DOHH2 (cell line): ENCODE data around the gene S1PR1.

Source experiments
- H3F3A ChIP-seq: fragments of 200-600 bp; sonication (generic), shearing (Covaris generic); 2 replicates; pipeline ENCODE4 v1.6.0; 2016; ENCODE audit warnings: antibody characterized with exemption, mild to moderate bottlenecking; ENCODE audit not compliant: control insufficient read depth, insufficient read depth
- H3K27ac ChIP-seq: fragments of 200-600 bp; sonication (generic); 2 replicates; pipeline ENCODE4 v1.5.1; 2014; ENCODE audit warnings: low read depth, mild to moderate bottlenecking, low read length, moderate library complexity
- H3K27me3 ChIP-seq: fragments of 200-600 bp; sonication (generic); 2 replicates; pipeline ENCODE4 v1.6.1; 2014; ENCODE audit warnings: mild to moderate bottlenecking, low read length, mixed read lengths; ENCODE audit not compliant: control insufficient read depth
- H3K36me3 ChIP-seq: fragments of 200-600 bp; sonication (generic); 2 replicates; pipeline ENCODE4 v1.6.1; 2014; ENCODE audit warnings: mild to moderate bottlenecking, low read length, moderate library complexity, mixed read lengths; ENCODE audit not compliant: control insufficient read depth
- H3K4me1 ChIP-seq: fragments of 200-600 bp; sonication (generic); 2 replicates; pipeline ENCODE4 v1.6.1; 2014; ENCODE audit warnings: mild to moderate bottlenecking, low read length, mixed read lengths; ENCODE audit not compliant: control insufficient read depth
- H3K4me2 ChIP-seq: fragments of 200-600 bp; sonication (generic); 2 replicates; pipeline ENCODE4 v1.6.0; 2014; ENCODE audit warnings: mild to moderate bottlenecking, low read length, moderate library complexity
- H3K4me3 ChIP-seq: fragments of 200-600 bp; sonication (generic); 2 replicates; pipeline ENCODE4 v1.5.1; 2014; ENCODE audit warnings: mild to moderate bottlenecking, low read length, mixed read lengths
- H3K79me2 ChIP-seq: fragments of 200-600 bp; sonication (generic); 2 replicates; pipeline ENCODE4 v1.6.1; 2014; ENCODE audit warnings: mild to moderate bottlenecking, low read length, mixed read lengths; ENCODE audit not compliant: control insufficient read depth
- H3K9me2 ChIP-seq: fragments of 200-600 bp; sonication (generic); replicated peaks from 2 replicates; pipeline ENCODE4 v1.6.1; 2014; ENCODE audit warnings: mild to moderate bottlenecking, low read length, mixed read lengths; ENCODE audit not compliant: control insufficient read depth
- H3K9me3 ChIP-seq: fragments of 200-600 bp; sonication (generic); 2 replicates; pipeline ENCODE4 v1.6.1; 2014; ENCODE audit warnings: antibody characterized with exemption, low read length, mixed read lengths; ENCODE audit not compliant: control insufficient read depth, insufficient read depth
- H4K20me1 ChIP-seq: fragments of 200-600 bp; sonication (generic); 2 replicates; pipeline ENCODE4 v1.6.0; 2014; ENCODE audit warnings: low read depth, mild to moderate bottlenecking, antibody characterized with exemption, low read length, moderate library complexity; ENCODE audit not compliant: control insufficient read depth, insufficient read depth
- EZH2phosphoT487 ChIP-seq: fragments of 200-600 bp; sonication (generic); IDR thresholded peaks from 2 replicates; pipeline ENCODE4 v1.6.1; 2017; ENCODE audit warnings: borderline replicate concordance, mild to moderate bottlenecking, antibody characterized with exemption, low read length, moderate library complexity, mixed read lengths
- TF ChIP-seq, protein P1 (sequence below): fragments of 200-600 bp; sonication (generic); IDR thresholded peaks from one replicate; pipeline ENCODE4 v1.5.1; 2014; ENCODE audit warnings: antibody characterized with exemption, mild to moderate bottlenecking, low read depth, low read length; ENCODE audit not compliant: poor library complexity, severe bottlenecking

Gene S1PR1

DNA sequence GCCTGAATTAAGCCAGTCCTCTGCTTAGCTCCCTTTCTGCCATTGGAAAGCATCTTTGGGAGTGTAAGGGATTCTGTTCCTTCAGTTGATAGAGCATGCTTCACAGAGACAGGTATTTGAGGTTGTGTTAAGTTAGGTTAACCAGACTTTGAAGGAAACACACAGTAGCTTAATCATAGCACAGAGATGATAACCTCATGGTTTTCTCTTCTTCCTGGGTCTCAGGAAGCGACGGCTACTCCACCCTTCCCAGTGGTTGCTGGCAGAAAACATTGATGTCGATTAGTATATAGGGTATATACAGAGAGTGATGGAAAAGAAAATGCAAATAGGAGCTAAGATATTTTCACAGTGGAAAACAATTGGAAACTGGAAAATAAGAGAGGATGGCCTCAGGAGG is 42.0 kb downstream of the S1PR1 start:
- H4K20me1 ChIP-seq = no peaks in the 10 kb centered on the region
- H3K27ac ChIP-seq = no peak overlapping the region
- no peaks in the 10 kb centered on the region for H3F3A ChIP-seq

DNA sequence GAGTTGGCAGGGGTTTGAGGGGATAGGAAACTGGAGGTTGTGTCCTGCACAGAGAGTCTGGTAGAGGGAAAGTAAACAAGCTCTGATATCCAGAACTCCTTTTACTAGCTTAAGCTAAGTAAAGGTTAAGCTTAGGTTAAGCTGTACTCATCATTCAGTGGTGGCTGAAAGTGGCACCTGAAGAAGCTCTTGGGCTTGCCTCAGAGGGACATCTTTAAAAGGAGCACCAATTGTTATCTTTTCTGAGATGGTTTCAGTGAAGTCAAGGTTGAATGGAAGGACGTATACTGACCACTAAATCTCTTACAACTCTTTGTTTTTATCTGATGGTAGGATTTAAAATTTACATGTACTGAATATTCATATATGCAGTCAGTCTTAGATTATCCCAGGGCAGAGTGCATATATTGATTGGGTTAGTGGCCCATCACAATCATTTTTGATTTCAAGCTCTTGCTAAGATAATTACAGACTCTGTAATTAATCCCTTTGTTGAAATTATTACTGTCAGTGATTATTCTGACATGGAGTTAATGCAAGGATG is 43.3 kb downstream of the S1PR1 start:
- no peaks in the 10 kb centered on the region for H3K9me2 ChIP-seq
- TF ChIP-seq EZH2phosphoT487 = no peak
- TF ChIP-seq, protein P1, sequence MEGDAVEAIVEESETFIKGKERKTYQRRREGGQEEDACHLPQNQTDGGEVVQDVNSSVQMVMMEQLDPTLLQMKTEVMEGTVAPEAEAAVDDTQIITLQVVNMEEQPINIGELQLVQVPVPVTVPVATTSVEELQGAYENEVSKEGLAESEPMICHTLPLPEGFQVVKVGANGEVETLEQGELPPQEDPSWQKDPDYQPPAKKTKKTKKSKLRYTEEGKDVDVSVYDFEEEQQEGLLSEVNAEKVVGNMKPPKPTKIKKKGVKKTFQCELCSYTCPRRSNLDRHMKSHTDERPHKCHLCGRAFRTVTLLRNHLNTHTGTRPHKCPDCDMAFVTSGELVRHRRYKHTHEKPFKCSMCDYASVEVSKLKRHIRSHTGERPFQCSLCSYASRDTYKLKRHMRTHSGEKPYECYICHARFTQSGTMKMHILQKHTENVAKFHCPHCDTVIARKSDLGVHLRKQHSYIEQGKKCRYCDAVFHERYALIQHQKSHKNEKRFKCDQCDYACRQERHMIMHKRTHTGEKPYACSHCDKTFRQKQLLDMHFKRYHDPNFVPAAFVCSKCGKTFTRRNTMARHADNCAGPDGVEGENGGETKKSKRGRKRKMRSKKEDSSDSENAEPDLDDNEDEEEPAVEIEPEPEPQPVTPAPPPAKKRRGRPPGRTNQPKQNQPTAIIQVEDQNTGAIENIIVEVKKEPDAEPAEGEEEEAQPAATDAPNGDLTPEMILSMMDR = no peak
- no peaks in the 10 kb centered on the region for H3K9me3 ChIP-seq
- no peaks in the 10 kb centered on the region for H3K36me3 ChIP-seq
- no peak overlapping the region for H3K4me3 ChIP-seq
- no peak overlapping the region for H3K4me2 ChIP-seq
- no peaks in the 10 kb centered on the region for H3K79me2 ChIP-seq
- no peaks in the 10 kb centered on the region for H3K27me3 ChIP-seq
- H4K20me1 ChIP-seq = no peaks in the 10 kb centered on the region
- H3K27ac ChIP-seq = no peak overlapping the region
- no peaks in the 10 kb centered on the region for H3F3A ChIP-seq
- H3K4me1 ChIP-seq = peaks cover 24% of the 10 kb centered on the region

More for the DNA sequence above, 42.0 kb downstream of the S1PR1 start:
- Histone ChIP-seq H3K9me2 (no peaks in the 10 kb centered on the region), H3K36me3 (no peaks in the 10 kb centered on the region), H3K79me2 (no peaks in the 10 kb centered on the region), H3K4me2 (no peak overlapping the region), H3K4me1 (peaks cover 26% of the 10 kb centered on the region), H3K9me3 (no peaks in the 10 kb centered on the region), H3K4me3 (no peak overlapping the region), H3K27me3 (no peaks in the 10 kb centered on the region)
- TF ChIP-seq EZH2phosphoT487 = no peak
- TF ChIP-seq, protein P1 = no peak

DNA sequence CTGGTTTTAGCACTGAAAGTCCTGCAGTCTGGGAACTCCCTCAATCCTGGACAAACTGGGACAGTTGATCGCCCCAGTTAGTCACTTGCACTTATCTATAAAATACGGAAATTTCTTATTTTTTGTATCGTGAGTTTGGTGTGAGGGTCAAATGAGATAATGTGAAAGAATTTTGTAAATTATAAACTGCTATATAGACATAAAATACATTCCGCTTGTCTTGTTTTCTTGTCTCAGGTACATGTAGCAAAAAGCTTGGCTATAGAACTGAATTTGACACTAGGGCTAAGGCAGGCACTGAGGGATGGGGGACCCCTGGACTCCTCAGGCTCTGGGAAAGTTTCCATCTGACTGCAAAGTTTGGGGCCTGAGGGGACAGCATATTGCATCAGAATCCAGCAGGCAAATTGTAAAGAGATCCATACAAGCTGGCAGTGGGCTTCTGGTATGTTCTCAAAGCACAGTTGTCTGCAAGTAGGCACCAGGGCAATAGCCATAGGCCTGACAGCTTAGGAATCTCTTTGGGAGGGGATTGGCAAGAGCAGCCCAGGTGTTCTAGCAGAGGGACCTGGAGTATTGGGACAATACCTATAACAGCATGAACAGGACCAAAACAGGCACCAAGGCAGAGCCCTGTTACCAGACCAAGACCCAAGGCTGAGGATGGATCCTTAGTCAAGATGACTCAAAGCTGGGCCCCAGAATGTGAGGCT is 44.3 kb downstream of the S1PR1 start:
- no peak overlapping the region for H3K27ac ChIP-seq

More for the DNA sequence above, 44.3 kb downstream of the S1PR1 start:
- no peaks in the 10 kb centered on the region for H3K36me3 ChIP-seq
- peaks cover 14% of the 10 kb centered on the region for H3K4me1 ChIP-seq
- H3F3A ChIP-seq = no peaks in the 10 kb centered on the region
- no peak overlapping the region for H3K4me3 ChIP-seq
- H3K79me2 ChIP-seq = no peaks in the 10 kb centered on the region
- no peaks in the 10 kb centered on the region for H3K27me3 ChIP-seq
- TF ChIP-seq, protein P1 = no peak
- TF ChIP-seq EZH2phosphoT487 = no peak
- H3K9me3 ChIP-seq = no peaks in the 10 kb centered on the region
- H3K4me2 ChIP-seq = no peak overlapping the region
- H4K20me1 ChIP-seq = no peaks in the 10 kb centered on the region
- H3K9me2 ChIP-seq = no peaks in the 10 kb centered on the region
